K562 (cell line): Measurements from ENCODE around the gene TTC38. TPM values are rescaled to one million over a fixed set of nuclear protein-coding genes. Genes with fewer than 3 reads are reported as not detected.

Source experiments
- MTA1 ChIP-seq: fragments of 450-650 bp; IDR thresholded peaks from 2 replicates; pipeline ENCODE4 v1.6.1; 2017; ENCODE audit warnings: borderline replicate concordance
- NFIC ChIP-seq: fragments of 450-650 bp; IDR thresholded peaks from 2 replicates; pipeline ENCODE4 v1.6.1; 2017; ENCODE audit warnings: mild to moderate bottlenecking, inconsistent platforms
- XRCC3 ChIP-seq: fragments of 450-650 bp; IDR thresholded peaks from 2 replicates; pipeline ENCODE4 v1.6.1; 2017; ENCODE audit warnings: mild to moderate bottlenecking, moderate library complexity
- ZBTB1 ChIP-seq: sonication (generic); formaldehyde crosslinking; IDR thresholded peaks from 2 replicates; pipeline ENCODE4 v1.8.1; 2023; ENCODE audit warnings: missing genetic modification reagents, low read depth, mild to moderate bottlenecking, borderline replicate concordance
- ZC3H4 ChIP-seq: sonication (generic); formaldehyde crosslinking; IDR thresholded peaks from 2 replicates; pipeline ENCODE4 v1.9.0; 2021; ENCODE audit warnings: missing genetic modification reagents, borderline replicate concordance
- ZFX ChIP-seq: sonication (generic); formaldehyde crosslinking; IDR thresholded peaks from 2 replicates; pipeline ENCODE4 v1.8.0; 2022; ENCODE audit warnings: mild to moderate bottlenecking, missing genetic modification reagents, moderate library complexity
- ZNF12 ChIP-seq: sonication (generic); formaldehyde crosslinking; IDR thresholded peaks from 2 replicates; pipeline ENCODE4 v1.4.0; 2020; ENCODE audit warnings: mild to moderate bottlenecking, missing genetic modification reagents
- ZNF3 ChIP-seq: fragments of 250-450 bp; sonication (Bioruptor Pico); IDR thresholded peaks from 2 replicates; pipeline ENCODE4 v1.5.0; 2021; ENCODE audit warnings: mild to moderate bottlenecking, moderate library complexity
- polyA plus RNA-seq, 8 experiments: library from polyadenylated mRNA; depleted of rRNA in 4 of 8; stranded (reverse) in 5 of 8; unstranded in 3 of 8; fragments of >200 nt; fragmentation: Nextera tagmentation in 2 of 8; fragmentation: Illumina TruSeq in 1 of 8; extraction: Ambion mirVana in 2 of 8; extraction: Trizol in 1 of 8; gene quantifications; 2 replicates each; pipeline versions ENCODE4 v1.2.1 to v1.2.3, GENCODE V29; 2011 to 2014; ENCODE audit warnings: inconsistent platforms in 1 of 8, missing spikeins in 1 of 8
- total RNA-seq, 7 experiments: library from RNA; depleted of rRNA in 6 of 7; stranded (reverse); fragments of >200 nt in 6 of 7; fragmentation: Illumina TruSeq in 2 of 7; extraction: Trizol in 2 of 7; gene quantifications; 2 replicates each; pipeline versions ENCODE4 v1.2.1 to v1.2.3, GENCODE V29; 2011 to 2021; ENCODE audit warnings: low replicate concordance in 1 of 7
- TF ChIP-seq, protein P1 (sequence below): fragments of 450-650 bp; IDR thresholded peaks from 2 replicates; pipeline ENCODE4 v1.6.1; 2016; ENCODE audit warnings: missing biosample characterization, missing genetic modification characterization
- TF ChIP-seq, protein P2 (sequence below): fragments of 450-650 bp; IDR thresholded peaks from 2 replicates; pipeline ENCODE4 v1.6.1; 2017; ENCODE audit warnings: antibody characterized with exemption, mild to moderate bottlenecking
- TF ChIP-seq, protein P3 (sequence below): sonication (generic); formaldehyde crosslinking; IDR thresholded peaks from 2 replicates; pipeline ENCODE4 v1.9.0; 2022; ENCODE audit warnings: mild to moderate bottlenecking, missing genetic modification reagents
- TF ChIP-seq, protein P4 (sequence below), 3 experiments: IDR thresholded peaks in 2 of 3; conservative IDR thresholded peaks in 1 of 3; 2 replicates each; pipeline ENCODE4 v1.5.1; 2011 to 2012; ENCODE audit warnings: low read length in 3 of 3, mild to moderate bottlenecking in 3 of 3, control low read depth in 2 of 3, improper control_type of control experiment in 1 of 3, inconsistent platforms in 1 of 3, low read depth in 1 of 3, mixed read lengths in 1 of 3, moderate library complexity in 1 of 3; ENCODE audit not compliant: insufficient read depth in 2 of 3

Gene TTC38
- total and polyA plus RNA-seq, 9 of the 15 experiments (the other 6 are each of a cell fraction or from before 2014, with no cell fraction given) = 0.84 to 28.4 (median 18.1) TPM

DNA sequence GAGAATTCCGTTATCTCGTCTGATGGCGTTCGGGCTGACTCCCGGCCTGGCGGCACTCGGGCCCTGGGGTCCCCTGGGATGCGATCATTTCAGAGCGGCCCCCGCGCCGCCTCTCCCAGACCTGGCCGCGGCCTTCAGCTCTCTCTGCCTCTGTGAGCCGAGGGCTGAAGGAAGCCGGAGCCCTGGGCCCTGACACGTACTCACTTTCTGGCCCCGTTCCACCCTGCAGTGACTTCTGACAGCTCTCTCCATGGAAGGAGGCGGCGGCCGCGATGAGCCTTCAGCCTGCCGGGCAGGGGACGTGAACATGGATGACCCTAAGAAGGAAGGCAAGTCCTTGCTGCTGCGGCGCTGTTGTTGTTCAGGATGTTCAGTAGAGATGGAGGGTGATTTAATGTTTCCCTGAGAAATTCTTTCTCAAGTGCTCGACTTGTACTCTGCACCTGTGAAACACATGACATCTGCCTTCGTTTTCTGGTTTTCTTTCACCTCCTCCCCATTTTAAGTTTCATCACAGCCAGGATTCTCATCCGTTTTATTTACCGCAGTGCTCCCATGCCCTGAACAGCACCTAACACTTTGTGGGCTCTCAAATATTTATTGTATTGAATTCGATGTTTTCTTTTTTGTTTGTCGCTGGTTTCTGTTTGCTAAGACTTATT lies 29.5 kb downstream of the TTC38 start (continued):
- TF ChIP-seq, protein P1, sequence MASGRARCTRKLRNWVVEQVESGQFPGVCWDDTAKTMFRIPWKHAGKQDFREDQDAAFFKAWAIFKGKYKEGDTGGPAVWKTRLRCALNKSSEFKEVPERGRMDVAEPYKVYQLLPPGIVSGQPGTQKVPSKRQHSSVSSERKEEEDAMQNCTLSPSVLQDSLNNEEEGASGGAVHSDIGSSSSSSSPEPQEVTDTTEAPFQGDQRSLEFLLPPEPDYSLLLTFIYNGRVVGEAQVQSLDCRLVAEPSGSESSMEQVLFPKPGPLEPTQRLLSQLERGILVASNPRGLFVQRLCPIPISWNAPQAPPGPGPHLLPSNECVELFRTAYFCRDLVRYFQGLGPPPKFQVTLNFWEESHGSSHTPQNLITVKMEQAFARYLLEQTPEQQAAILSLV (tag) = no peak
- TF ChIP-seq MTA1 (no peak), ZNF3 (CRISPR knock-in tag) (no peak), ZFX (CRISPR knock-in tag) (peak; percentile 65), ZBTB1 (CRISPR knock-in tag) (0 out of 2 replicates have a peak, but pooled peaks have one; percentile 25), ZC3H4 (CRISPR knock-in tag) (no peak), ZNF12 (CRISPR knock-in tag) (no peak), NFIC (peak; percentile 21; the same call in 1 of the 2 replicates), XRCC3 (no peak)
- TF ChIP-seq, protein P2, sequence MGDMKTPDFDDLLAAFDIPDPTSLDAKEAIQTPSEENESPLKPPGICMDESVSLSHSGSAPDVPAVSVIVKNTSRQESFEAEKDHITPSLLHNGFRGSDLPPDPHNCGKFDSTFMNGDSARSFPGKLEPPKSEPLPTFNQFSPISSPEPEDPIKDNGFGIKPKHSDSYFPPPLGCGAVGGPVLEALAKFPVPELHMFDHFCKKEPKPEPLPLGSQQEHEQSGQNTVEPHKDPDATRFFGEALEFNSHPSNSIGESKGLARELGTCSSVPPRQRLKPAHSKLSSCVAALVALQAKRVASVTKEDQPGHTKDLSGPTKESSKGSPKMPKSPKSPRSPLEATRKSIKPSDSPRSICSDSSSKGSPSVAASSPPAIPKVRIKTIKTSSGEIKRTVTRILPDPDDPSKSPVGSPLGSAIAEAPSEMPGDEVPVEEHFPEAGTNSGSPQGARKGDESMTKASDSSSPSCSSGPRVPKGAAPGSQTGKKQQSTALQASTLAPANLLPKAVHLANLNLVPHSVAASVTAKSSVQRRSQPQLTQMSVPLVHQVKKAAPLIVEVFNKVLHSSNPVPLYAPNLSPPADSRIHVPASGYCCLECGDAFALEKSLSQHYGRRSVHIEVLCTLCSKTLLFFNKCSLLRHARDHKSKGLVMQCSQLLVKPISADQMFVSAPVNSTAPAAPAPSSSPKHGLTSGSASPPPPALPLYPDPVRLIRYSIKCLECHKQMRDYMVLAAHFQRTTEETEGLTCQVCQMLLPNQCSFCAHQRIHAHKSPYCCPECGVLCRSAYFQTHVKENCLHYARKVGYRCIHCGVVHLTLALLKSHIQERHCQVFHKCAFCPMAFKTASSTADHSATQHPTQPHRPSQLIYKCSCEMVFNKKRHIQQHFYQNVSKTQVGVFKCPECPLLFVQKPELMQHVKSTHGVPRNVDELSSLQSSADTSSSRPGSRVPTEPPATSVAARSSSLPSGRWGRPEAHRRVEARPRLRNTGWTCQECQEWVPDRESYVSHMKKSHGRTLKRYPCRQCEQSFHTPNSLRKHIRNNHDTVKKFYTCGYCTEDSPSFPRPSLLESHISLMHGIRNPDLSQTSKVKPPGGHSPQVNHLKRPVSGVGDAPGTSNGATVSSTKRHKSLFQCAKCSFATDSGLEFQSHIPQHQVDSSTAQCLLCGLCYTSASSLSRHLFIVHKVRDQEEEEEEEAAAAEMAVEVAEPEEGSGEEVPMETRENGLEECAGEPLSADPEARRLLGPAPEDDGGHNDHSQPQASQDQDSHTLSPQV = no peak
- TF ChIP-seq, protein P3, sequence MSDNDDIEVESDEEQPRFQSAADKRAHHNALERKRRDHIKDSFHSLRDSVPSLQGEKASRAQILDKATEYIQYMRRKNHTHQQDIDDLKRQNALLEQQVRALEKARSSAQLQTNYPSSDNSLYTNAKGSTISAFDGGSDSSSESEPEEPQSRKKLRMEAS (CRISPR knock-in tag) = 0 out of 2 replicates have a peak, but pooled peaks have one; percentile 2
- TF ChIP-seq, protein P4, sequence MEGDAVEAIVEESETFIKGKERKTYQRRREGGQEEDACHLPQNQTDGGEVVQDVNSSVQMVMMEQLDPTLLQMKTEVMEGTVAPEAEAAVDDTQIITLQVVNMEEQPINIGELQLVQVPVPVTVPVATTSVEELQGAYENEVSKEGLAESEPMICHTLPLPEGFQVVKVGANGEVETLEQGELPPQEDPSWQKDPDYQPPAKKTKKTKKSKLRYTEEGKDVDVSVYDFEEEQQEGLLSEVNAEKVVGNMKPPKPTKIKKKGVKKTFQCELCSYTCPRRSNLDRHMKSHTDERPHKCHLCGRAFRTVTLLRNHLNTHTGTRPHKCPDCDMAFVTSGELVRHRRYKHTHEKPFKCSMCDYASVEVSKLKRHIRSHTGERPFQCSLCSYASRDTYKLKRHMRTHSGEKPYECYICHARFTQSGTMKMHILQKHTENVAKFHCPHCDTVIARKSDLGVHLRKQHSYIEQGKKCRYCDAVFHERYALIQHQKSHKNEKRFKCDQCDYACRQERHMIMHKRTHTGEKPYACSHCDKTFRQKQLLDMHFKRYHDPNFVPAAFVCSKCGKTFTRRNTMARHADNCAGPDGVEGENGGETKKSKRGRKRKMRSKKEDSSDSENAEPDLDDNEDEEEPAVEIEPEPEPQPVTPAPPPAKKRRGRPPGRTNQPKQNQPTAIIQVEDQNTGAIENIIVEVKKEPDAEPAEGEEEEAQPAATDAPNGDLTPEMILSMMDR (IDR thresholded peaks at IDR 0.05 in 2 of 3, conservative IDR thresholded peaks at IDR 0.05 in 1 of 3; ENCODE audit: insufficient read depth in 2 of 3, low read depth in 1 of 3, low read length in 3 of 3) = no peak
